NCI-H128 (cell line): ENCODE results near the gene UPF3B.
"Not testable (repeated sequence)": the region's sequence is repeated elsewhere in the genome, so short reads cannot be mapped to it uniquely, and the experiment has no call there.

Source experiments
- DNase-seq: peaks from one replicate; lab custom pipeline; 2025; ENCODE audit not compliant: unreplicated experiment; lab: John Stamatoyannopoulos, UW

Gene UPF3B

GRCh38 chrX:119824221-119824620 is 28.5 kb downstream of the UPF3B start:
- DNase-seq = not testable (repeated sequence)

GRCh38 chrX:119821703-119822102 is 31.1 kb downstream of the UPF3B start:
- DNase-seq = not testable (repeated sequence)

GRCh38 chrX:119817130-119817690 is 35.6 kb downstream of the UPF3B start:
- no peak for DNase-seq

- DNase-seq = no peak
Measured at GRCh38 chrX:119816300-119816699, 36.5 kb downstream of the UPF3B start.

- no peak for DNase-seq
Measured at GRCh38 chrX:119809185-119809666, 43.5 kb downstream of the UPF3B start.

GRCh38 chrX:119808461-119808860 is 44.3 kb downstream of the UPF3B start:
- not testable (repeated sequence) for DNase-seq

- DNase-seq = no peak
Measured at GRCh38 chrX:119802546-119802945, 50.2 kb downstream of the UPF3B start.

- no peak for DNase-seq
Measured at GRCh38 chrX:119801253-119802221, 51.2 kb downstream of the UPF3B start.

- DNase-seq = peak; percentile 78
Measured at GRCh38 chrX:119791437-119792231, 61.1 kb downstream of the UPF3B start, which contains the start of gene RPL39. TSS of gene RPL39 (minus strand) at chrX:119791630. CDS start at chrX:119791576, 54 bp downstream.

GRCh38 chrX:119790977-119791436 is 61.8 kb downstream of the UPF3B start:
- DNase-seq = no peak

- DNase-seq = no peak
Measured at GRCh38 chrX:119784747-119785446, 67.9 kb downstream of the UPF3B start.
